Measurements from ENCODE around the gene CFAP100. TPM values are rescaled to one million over a fixed set of nuclear protein-coding genes. Genes with fewer than 3 reads are reported as not detected.

The CFAP100 gene
- not detected in 2 replicates for total RNA-seq

DNA sequence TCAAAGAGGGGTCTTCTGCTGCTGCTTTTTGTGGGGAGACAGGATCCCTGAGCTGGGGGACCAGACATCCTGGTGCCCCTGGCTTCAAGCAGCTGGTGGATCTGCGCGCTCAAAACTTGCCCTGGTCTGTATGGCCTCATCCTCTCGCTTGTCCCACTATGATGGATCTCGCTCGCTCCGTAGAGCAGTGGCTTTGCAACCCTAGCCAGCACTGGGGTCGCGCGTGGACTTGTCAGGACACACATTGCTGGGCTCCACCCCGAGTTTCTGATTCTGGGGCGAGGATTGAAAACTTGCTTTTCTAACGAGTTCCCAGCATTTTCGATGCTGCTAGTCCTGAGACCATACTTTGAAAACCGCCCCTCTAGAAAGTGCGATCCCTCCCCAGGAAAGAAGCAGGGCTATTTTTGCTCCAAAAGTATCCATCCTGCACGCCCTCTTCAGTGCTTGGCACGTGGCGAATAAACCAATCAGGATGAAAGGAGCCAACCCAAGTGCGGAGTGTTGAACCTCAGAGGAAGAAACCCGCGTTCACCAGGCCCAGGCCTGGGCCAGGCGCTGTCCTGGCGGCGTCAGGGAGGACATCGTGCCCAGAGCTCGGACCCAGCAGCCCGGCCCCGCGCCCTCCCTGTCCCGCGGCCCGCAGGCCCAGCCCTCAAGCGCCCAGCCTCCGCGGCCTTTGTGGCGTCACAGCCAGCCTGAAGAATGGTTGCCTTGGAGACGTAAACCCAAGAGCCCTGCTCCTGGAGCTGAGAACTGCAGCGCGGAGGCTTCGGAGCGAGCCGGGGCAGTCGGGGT, at the start of gene CFAP100:
Gene CFAP100 (plus strand): TSS at position 731 of the 798 bp plus-strand sequence. CDS start 1,092 bp downstream, outside the sequence.

GRCh38 chr3:126357295-126358037, 37.2 kb upstream of the CFAP100 start, which contains the start of gene KLF15:
TSS of gene KLF15 (minus strand) at chr3:126357408. CDS start at chr3:126352922, 4,486 bp downstream.

GRCh38 chr3:126475413-126476114, 80.9 kb downstream of the CFAP100 start, which contains the start of gene ZXDC:
TSS of gene ZXDC (minus strand) at chr3:126475891. CDS start at chr3:126475865, 26 bp downstream.

Other genes with a start within 250 kb of the CFAP100 start
- not detected in 2 replicates for gene ALDH1L1, start 214.3 kb upstream of the CFAP100 start, total RNA-seq
- gene KLF15, start 37.5 kb upstream of the CFAP100 start, total RNA-seq, result 0.27 and 1.0 TPM in 2 replicates
- 10.0 and 11.4 TPM in 2 replicates for gene ZXDC, start 81.0 kb downstream of the CFAP100 start, total RNA-seq
- not detected in 2 replicates for gene UROC1, start 122.9 kb downstream of the CFAP100 start, total RNA-seq
- not detected in 2 replicates for gene CHST13, start 129.2 kb downstream of the CFAP100 start, total RNA-seq
- not detected in 2 replicates for gene C3orf22, start 164.0 kb downstream of the CFAP100 start, total RNA-seq

Measured in mammary microvascular endothelial cell (primary cell).